GM18498 (cell line): Measurements from ENCODE around the gene THOC1.

Experiments
- ATAC-seq: cut with Tn5 transposase; IDR thresholded peaks from one replicate; pipeline ENCODE4 v1.9.1; 2021; ENCODE audit warnings: mild to moderate bottlenecking, moderate library complexity; ENCODE audit not compliant: unreplicated experiment

THOC1 gene

DNA sequence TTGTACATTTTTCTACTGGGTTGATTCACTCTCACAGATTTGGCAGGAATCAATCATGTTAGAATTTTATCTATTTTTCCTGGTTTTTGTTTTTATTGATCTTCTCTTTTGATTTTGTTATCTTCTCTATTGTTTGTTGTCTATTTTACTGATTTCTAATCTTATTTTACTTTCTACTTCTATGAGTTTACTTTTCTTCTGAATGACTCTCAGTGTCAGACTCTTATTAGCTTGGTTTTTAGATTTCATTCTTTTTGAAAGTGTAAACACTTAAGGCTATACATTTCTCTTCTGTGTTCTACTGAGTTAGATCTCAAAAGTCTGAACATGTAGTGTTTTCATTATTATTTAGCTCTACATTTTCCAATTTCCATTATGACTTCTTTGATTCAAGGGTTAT is 47.1 kb downstream of the THOC1 start:
- ATAC-seq: no peak

GRCh38 chr18:217532-218336 is 50.1 kb downstream of the THOC1 start:
- no peak for ATAC-seq

- ATAC-seq: no peak
Observed at GRCh38 chr18:215448-216010, 52.3 kb downstream of the THOC1 start.

- no peak for ATAC-seq
Observed at GRCh38 chr18:213966-214365, 53.9 kb downstream of the THOC1 start.

GRCh38 chr18:213505-213904 is 54.3 kb downstream of the THOC1 start:
- ATAC-seq: no peak

- ATAC-seq: no peak
Observed at GRCh38 chr18:212780-213179, 55.1 kb downstream of the THOC1 start.

GRCh38 chr18:211582-211981 is 56.3 kb downstream of the THOC1 start:
- ATAC-seq: no peak

DNA sequence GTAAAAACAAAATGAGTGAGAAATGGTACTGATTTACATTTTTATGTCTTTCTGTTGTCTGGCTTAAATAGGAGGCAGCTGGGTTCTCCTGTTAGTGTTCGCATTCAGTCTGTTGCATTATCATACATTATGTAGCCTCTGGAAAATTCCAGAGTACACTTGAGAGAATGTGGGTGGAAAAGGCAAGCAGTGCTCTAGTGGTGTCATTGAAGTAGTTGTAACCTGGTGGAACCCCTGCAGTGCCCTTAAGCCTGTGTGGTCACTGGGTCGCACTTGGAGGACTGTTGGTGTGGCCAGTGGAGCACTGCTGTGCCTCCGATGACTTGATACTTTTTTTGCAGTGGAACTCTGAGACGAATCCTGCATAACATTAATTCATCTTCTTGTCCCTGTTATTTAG is 57.1 kb downstream of the THOC1 start:
- ATAC-seq: no peak

- ATAC-seq: no peak
Observed at GRCh38 chr18:210075-210474, 57.8 kb downstream of the THOC1 start.

GRCh38 chr18:199768-200167 is 68.1 kb downstream of the THOC1 start:
- ATAC-seq: no peak

GRCh38 chr18:199214-199613 is 68.6 kb downstream of the THOC1 start:
- ATAC-seq: no peak

DNA sequence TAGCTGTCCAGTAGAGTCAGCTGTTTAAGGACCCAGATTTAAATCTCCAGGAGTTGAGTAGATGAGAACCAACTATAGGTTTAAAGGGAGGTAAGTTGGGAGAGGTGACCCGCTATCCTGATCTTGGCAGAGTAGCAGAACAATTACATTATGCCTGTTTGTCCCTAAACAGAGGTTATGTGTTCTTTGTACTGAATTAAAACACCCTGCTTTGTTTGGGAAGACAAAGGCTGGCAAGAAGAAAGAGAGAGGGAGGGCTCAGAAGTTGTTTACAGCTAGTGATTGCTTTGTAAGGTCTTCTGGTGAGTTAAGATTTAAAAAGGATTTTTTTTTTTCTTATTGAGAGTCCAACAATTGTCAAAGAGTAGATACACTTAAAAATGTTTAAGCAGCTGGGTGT is 72.2 kb downstream of the THOC1 start:
- no peak for ATAC-seq

DNA sequence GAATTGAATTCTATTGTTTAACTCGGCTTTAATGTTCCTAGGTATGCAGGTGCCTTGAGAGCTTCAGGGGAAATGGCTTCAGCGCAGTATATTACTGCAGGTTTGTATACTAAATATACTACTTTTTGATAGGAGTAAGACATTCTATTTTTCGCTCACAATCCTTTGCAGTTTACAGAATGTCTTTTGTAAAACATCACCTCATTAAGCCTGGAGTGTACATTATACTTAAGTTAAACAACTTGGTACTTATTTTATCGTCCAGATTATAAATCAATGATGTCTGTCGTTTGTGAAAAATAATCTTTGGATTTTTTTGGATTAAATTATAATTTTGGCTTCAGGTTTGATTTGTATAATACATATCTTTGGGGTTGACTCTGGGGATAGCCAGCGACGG is 75.0 kb downstream of the THOC1 start:
- no peak for ATAC-seq

- ATAC-seq: no peak
Observed at GRCh38 chr18:191725-192124, 76.1 kb downstream of the THOC1 start.

GRCh38 chr18:189254-189653 is 78.6 kb downstream of the THOC1 start:
- no peak for ATAC-seq

GRCh38 chr18:183769-184168 is 84.1 kb downstream of the THOC1 start:
- no peak for ATAC-seq

DNA sequence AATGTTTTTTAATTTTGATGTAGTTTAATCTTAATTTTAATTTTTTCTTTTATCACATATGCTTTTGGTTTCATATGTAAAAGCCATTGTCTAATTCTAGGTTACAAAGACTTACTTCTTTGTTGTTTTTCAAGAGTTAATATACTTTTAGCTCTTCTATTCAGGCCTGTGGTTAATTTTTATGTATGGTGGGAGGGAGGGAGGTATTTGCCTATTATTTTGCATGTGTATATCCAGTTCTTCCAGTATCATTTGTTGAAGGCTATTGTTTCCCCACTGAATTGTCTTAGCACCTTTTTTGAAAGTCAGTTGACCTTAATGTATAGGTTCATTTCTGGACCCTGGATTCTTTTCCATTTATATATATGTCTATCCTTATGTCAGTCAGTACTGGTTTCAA is 86.1 kb downstream of the THOC1 start:
- ATAC-seq: no peak

- no peak for ATAC-seq
Observed at GRCh38 chr18:179499-179898, 88.3 kb downstream of the THOC1 start.

DNA sequence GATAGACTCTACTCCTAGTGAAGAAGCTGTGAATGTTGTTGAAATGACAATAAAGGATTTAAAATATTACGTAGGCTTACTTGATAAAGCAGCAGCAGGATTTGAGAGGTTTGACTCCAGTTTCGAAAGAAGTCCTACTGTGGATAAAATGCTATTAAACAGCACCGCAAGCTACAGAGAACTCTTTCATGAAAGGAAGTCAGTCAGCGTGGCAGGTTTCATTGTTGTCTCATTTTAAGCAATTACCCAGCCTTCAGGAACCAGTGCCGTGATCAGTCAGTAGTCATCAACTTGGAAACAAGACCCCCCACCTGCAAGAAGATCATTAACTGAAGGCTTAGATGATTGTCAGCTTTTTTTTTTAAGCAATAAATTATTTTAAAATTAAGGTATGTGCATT is 95.5 kb downstream of the THOC1 start:
- no peak for ATAC-seq
